GM10266 (cell line): ENCODE data around the gene MYO7A.

ENCODE experiments used
- DNase-seq: peaks from one replicate; pipeline ENCODE4 v3.0.0; 2012; ENCODE audit errors: extremely low spot score
- CTCF ChIP-seq: IDR thresholded peaks from 2 replicates; pipeline ENCODE4 v1.5.1; 2012; ENCODE audit warnings: mild to moderate bottlenecking, low read depth; ENCODE audit not compliant: control insufficient read depth, insufficient read depth; ENCODE audit errors: missing control alignments

The MYO7A gene

GRCh38 chr11:77202941-77203900 is 75.2 kb downstream of the MYO7A start:
- TF ChIP-seq CTCF = no peak

GRCh38 chr11:77203901-77204753 is 76.1 kb downstream of the MYO7A start:
- DNase-seq = no peak
- no peak for TF ChIP-seq CTCF

More at GRCh38 chr11:77202941-77203900, 75.2 kb downstream of the MYO7A start:
- no peak for DNase-seq

GRCh38 chr11:77204754-77205466 is 76.9 kb downstream of the MYO7A start:
- no peak for TF ChIP-seq CTCF
- no peak for DNase-seq

GRCh38 chr11:77205467-77206263 is 77.6 kb downstream of the MYO7A start:
- no peak for TF ChIP-seq CTCF
- DNase-seq = no peak

GRCh38 chr11:77206264-77207018 is 78.4 kb downstream of the MYO7A start:
- no peak for DNase-seq
- TF ChIP-seq CTCF = no peak

- DNase-seq = no peak
- no peak for TF ChIP-seq CTCF
These were observed 79.0 kb downstream of the MYO7A start for GRCh38 chr11:77207019-77207485.
